ENCODE measurements around the gene KRTAP11-1. TPM values are rescaled to one million over a fixed set of nuclear protein-coding genes. Genes with fewer than 3 reads are reported as not detected.

The KRTAP11-1 gene
- total RNA-seq, 4 donors from 2014 or later, result not detected

- no peak for ATAC-seq
- no peak for DNase-seq
- no peaks in the 10 kb centered on the region for H3K9me3 ChIP-seq
- intact Hi-C loops (cut with DNase I; ENCODE audit: low total_unique reads), result no loop called here
- H3K4me1 ChIP-seq, result no peaks in the 10 kb centered on the region
- H3K36me3 ChIP-seq, result no peaks in the 10 kb centered on the region
- in situ Hi-C loops (cut with MboI; ENCODE audit: low sequenced_read_pairs in 4 of 4), result no loop called here
- H3K27me3 ChIP-seq, result no peaks in the 10 kb centered on the region
- H3K27ac ChIP-seq, result no peak overlapping the region
- no peak for TF ChIP-seq POLR2A (IDR thresholded peaks at IDR 0.05)
- TF ChIP-seq, protein P1, sequence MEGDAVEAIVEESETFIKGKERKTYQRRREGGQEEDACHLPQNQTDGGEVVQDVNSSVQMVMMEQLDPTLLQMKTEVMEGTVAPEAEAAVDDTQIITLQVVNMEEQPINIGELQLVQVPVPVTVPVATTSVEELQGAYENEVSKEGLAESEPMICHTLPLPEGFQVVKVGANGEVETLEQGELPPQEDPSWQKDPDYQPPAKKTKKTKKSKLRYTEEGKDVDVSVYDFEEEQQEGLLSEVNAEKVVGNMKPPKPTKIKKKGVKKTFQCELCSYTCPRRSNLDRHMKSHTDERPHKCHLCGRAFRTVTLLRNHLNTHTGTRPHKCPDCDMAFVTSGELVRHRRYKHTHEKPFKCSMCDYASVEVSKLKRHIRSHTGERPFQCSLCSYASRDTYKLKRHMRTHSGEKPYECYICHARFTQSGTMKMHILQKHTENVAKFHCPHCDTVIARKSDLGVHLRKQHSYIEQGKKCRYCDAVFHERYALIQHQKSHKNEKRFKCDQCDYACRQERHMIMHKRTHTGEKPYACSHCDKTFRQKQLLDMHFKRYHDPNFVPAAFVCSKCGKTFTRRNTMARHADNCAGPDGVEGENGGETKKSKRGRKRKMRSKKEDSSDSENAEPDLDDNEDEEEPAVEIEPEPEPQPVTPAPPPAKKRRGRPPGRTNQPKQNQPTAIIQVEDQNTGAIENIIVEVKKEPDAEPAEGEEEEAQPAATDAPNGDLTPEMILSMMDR (IDR thresholded peaks at IDR 0.05 in 4 of 5, conservative IDR thresholded peaks at IDR 0.05 in 1 of 5), result no peak
- no peak overlapping the region for H3K4me3 ChIP-seq
Measured at GRCh38 chr21:30882866-30883597, 1.7 kb upstream of the KRTAP11-1 start.

DNA sequence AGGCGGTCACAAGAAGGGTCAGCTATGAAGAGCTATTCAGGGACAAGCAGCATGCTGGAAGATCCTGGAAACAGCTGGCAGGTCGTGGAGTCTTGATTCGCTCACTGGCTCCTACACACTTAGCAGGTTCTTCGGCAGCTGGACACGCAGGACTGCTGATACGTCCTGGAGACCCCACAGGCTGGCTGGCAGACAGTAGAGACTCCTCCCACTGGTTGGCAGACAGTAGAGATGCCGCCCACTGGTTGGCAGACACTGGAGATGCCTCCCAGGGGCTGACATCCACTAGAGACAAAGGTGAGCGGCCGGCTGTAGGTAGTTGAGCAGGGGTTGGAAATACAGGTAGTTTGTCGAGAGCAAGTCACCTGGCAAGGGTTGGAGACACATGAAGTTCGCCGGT, 466 bp downstream of the KRTAP11-1 start:
- intact Hi-C loops (cut with DNase I; ENCODE audit: low total_unique reads) (no loop called here), in situ Hi-C loops (cut with MboI; ENCODE audit: low sequenced_read_pairs in 4 of 4) (no loop called here)
- H3K4me1 ChIP-seq, result no peaks in the 10 kb centered on the region
- no peak overlapping the region for H3K4me3 ChIP-seq
- TF ChIP-seq, protein P1 (IDR thresholded peaks at IDR 0.05 in 4 of 5, conservative IDR thresholded peaks at IDR 0.05 in 1 of 5), result no peak
- TF ChIP-seq POLR2A (IDR thresholded peaks at IDR 0.05), result no peak
- H3K27ac ChIP-seq, result no peak overlapping the region
- DNase-seq, result no peak
- no peaks in the 10 kb centered on the region for H3K27me3 ChIP-seq
- no peak for ATAC-seq
- no peaks in the 10 kb centered on the region for H3K36me3 ChIP-seq
- H3K9me3 ChIP-seq, result no peaks in the 10 kb centered on the region

GRCh38 chr21:30874526-30874925, 6.9 kb downstream of the KRTAP11-1 start:
- intact Hi-C loops (cut with DNase I; ENCODE audit: low total_unique reads), result no loop called here
- ATAC-seq, result no peak
- DNase-seq, result no peak
- H3K4me3 ChIP-seq, result no peak overlapping the region
- in situ Hi-C loops (cut with MboI; ENCODE audit: low sequenced_read_pairs in 4 of 4), result no loop called here
- H3K36me3 ChIP-seq, result no peaks in the 10 kb centered on the region
- no peak overlapping the region for H3K27ac ChIP-seq
- no peaks in the 10 kb centered on the region for H3K9me3 ChIP-seq
- no peaks in the 10 kb centered on the region for H3K27me3 ChIP-seq
- H3K4me1 ChIP-seq, result no peaks in the 10 kb centered on the region
- no peak for TF ChIP-seq POLR2A (IDR thresholded peaks at IDR 0.05)
- TF ChIP-seq, protein P1 (IDR thresholded peaks at IDR 0.05 in 4 of 5, conservative IDR thresholded peaks at IDR 0.05 in 1 of 5), result no peak

GRCh38 chr21:30847627-30848500, 33.5 kb downstream of the KRTAP11-1 start:
- no peak overlapping the region for H3K27ac ChIP-seq
- intact Hi-C loops (cut with DNase I; ENCODE audit: low total_unique reads), result no loop called here
- in situ Hi-C loops (cut with MboI; ENCODE audit: low sequenced_read_pairs in 4 of 4), result no loop called here
- H3K27me3 ChIP-seq, result no peaks in the 10 kb centered on the region
- ATAC-seq (no peak), DNase-seq (no peak)
- no peak overlapping the region for H3K4me3 ChIP-seq
- no peaks in the 10 kb centered on the region for H3K9me3 ChIP-seq
- TF ChIP-seq POLR2A (IDR thresholded peaks at IDR 0.05), result no peak
- TF ChIP-seq, protein P1 (IDR thresholded peaks at IDR 0.05 in 4 of 5, conservative IDR thresholded peaks at IDR 0.05 in 1 of 5), result no peak
- H3K4me1 ChIP-seq, result no peaks in the 10 kb centered on the region
- no peaks in the 10 kb centered on the region for H3K36me3 ChIP-seq
